Karpas-422 (cell line): ENCODE measurements around the gene NMNAT3. TPM values are rescaled to one million over a fixed set of nuclear protein-coding genes. Genes with fewer than 3 reads are reported as not detected.

Source experiments
- DNase-seq: peaks from one replicate; pipeline ENCODE4 v3.0.0-alpha.2; 2015
- H2AFZ ChIP-seq: fragments of 200-600 bp; sonication (generic); 2 replicates; pipeline ENCODE4 v1.6.1; 2014; ENCODE audit warnings: antibody characterized with exemption, low read length, mixed read lengths
- H3K27ac ChIP-seq: fragments of 200-600 bp; sonication (generic); 2 replicates; pipeline ENCODE4 v1.5.1; 2014; ENCODE audit warnings: mild to moderate bottlenecking, low read length, moderate library complexity
- H3K27me3 ChIP-seq: fragments of 200-600 bp; sonication (generic); 2 replicates; pipeline ENCODE4 v1.6.1; 2014; ENCODE audit warnings: low read length, mixed read lengths
- H3K36me3 ChIP-seq: fragments of 200-600 bp; sonication (generic); 2 replicates; pipeline ENCODE4 v1.6.1; 2014; ENCODE audit warnings: low read length, mixed read lengths; ENCODE audit not compliant: insufficient read depth
- H3K4me1 ChIP-seq: fragments of 200-600 bp; sonication (generic); 2 replicates; pipeline ENCODE4 v1.6.1; 2014; ENCODE audit warnings: mild to moderate bottlenecking, low read length, mixed read lengths
- H3K4me2 ChIP-seq: fragments of 200-600 bp; sonication (generic); 2 replicates; pipeline ENCODE4 v1.6.1; 2014; ENCODE audit warnings: low read length, low read depth, mild to moderate bottlenecking; ENCODE audit not compliant: poor library complexity, severe bottlenecking
- H3K4me3 ChIP-seq: fragments of 200-600 bp; sonication (generic); 2 replicates; pipeline ENCODE4 v1.5.1; 2014; ENCODE audit warnings: mild to moderate bottlenecking, antibody characterized with exemption, low read length, mixed read lengths
- H3K79me2 ChIP-seq: fragments of 200-600 bp; sonication (generic); 2 replicates; pipeline ENCODE4 v1.6.1; 2014; ENCODE audit warnings: mild to moderate bottlenecking, low read length, mixed read lengths
- H3K9ac ChIP-seq: fragments of 200-600 bp; sonication (generic); 2 replicates; pipeline ENCODE4 v1.6.0; 2014; ENCODE audit warnings: low read length
- H3K9me2 ChIP-seq: fragments of 200-600 bp; sonication (generic), shearing (Covaris generic); replicated peaks from 2 replicates; pipeline ENCODE4 v1.6.0; 2014; ENCODE audit warnings: mild to moderate bottlenecking, low read length, moderate library complexity; ENCODE audit not compliant: insufficient read depth
- H3K9me3 ChIP-seq: fragments of 300-700, 200-600 bp; sonication (generic); 2 replicates; pipeline ENCODE4 v1.6.1; 2014; ENCODE audit warnings: low read length, mixed read lengths
- H4K20me1 ChIP-seq: fragments of 200-600 bp; sonication (generic); 2 replicates; pipeline ENCODE4 v1.6.1; 2014; ENCODE audit warnings: mild to moderate bottlenecking, antibody characterized with exemption, low read length, low read depth; ENCODE audit not compliant: insufficient read depth
- total RNA-seq: library from RNA; depleted of rRNA; stranded (reverse); fragments of >200 nt; shearing (Covaris generic); gene quantifications from 2 replicates; pipeline ENCODE4 v1.2.3, GENCODE V29; 2014; ENCODE audit warnings: low replicate concordance

Gene NMNAT3
- total RNA-seq, 1 experiment from 2014 or later: not detected

GRCh38 chr3:139696314-139696604 lies 18.5 kb upstream of the NMNAT3 start:
- Histone ChIP-seq H3K9me2 (no peaks in the 10 kb centered on the region), H3K27ac (no peak overlapping the region), H2AFZ (no peak overlapping the region), H3K9me3 (no peaks in the 10 kb centered on the region), H4K20me1 (no peaks in the 10 kb centered on the region), H3K4me3 (no peak overlapping the region), H3K9ac (no peak overlapping the region), H3K4me2 (no peak overlapping the region), H3K27me3 (no peaks in the 10 kb centered on the region), H3K79me2 (no peaks in the 10 kb centered on the region), H3K4me1 (no peaks in the 10 kb centered on the region), H3K36me3 (no peaks in the 10 kb centered on the region)
- no peak for DNase-seq

- Histone ChIP-seq H3K4me3 (no peak overlapping the region), H3K27ac (no peak overlapping the region), H2AFZ (no peak overlapping the region), H3K4me2 (no peak overlapping the region), H3K36me3 (no peaks in the 10 kb centered on the region), H4K20me1 (no peaks in the 10 kb centered on the region), H3K4me1 (no peaks in the 10 kb centered on the region), H3K9me2 (no peaks in the 10 kb centered on the region), H3K79me2 (no peaks in the 10 kb centered on the region), H3K9ac (no peak overlapping the region), H3K27me3 (no peaks in the 10 kb centered on the region), H3K9me3 (no peaks in the 10 kb centered on the region)
- DNase-seq: no peak
Observed at GRCh38 chr3:139695426-139696313, 17.9 kb upstream of the NMNAT3 start.

- no peak for DNase-seq
- Histone ChIP-seq H3K4me2 (no peak overlapping the region), H3K9me3 (no peaks in the 10 kb centered on the region)
Observed at GRCh38 chr3:139695007-139695406, 17.2 kb upstream of the NMNAT3 start.

GRCh38 chr3:139694542-139694941 lies 16.8 kb upstream of the NMNAT3 start:
- Histone ChIP-seq H3K4me3 (no peak overlapping the region), H3K9me3 (no peaks in the 10 kb centered on the region), H4K20me1 (no peaks in the 10 kb centered on the region), H3K36me3 (no peaks in the 10 kb centered on the region), H3K4me2 (no peak overlapping the region), H3K27ac (no peak overlapping the region), H3K27me3 (no peaks in the 10 kb centered on the region), H2AFZ (no peak overlapping the region), H3K9ac (no peak overlapping the region), H3K79me2 (no peaks in the 10 kb centered on the region), H3K9me2 (no peaks in the 10 kb centered on the region), H3K4me1 (no peaks in the 10 kb centered on the region)
- DNase-seq: no peak

More at GRCh38 chr3:139695007-139695406, 17.2 kb upstream of the NMNAT3 start:
- Histone ChIP-seq H4K20me1 (no peaks in the 10 kb centered on the region), H3K27ac (no peak overlapping the region), H3K79me2 (no peaks in the 10 kb centered on the region), H3K4me1 (no peaks in the 10 kb centered on the region), H3K27me3 (no peaks in the 10 kb centered on the region), H3K9ac (no peak overlapping the region), H3K36me3 (no peaks in the 10 kb centered on the region), H3K9me2 (no peaks in the 10 kb centered on the region), H2AFZ (no peak overlapping the region), H3K4me3 (no peak overlapping the region)

- Histone ChIP-seq H3K4me2 (no peak overlapping the region), H2AFZ (no peak overlapping the region), H3K79me2 (no peaks in the 10 kb centered on the region), H3K4me1 (no peaks in the 10 kb centered on the region), H3K9ac (no peak overlapping the region), H3K27me3 (no peaks in the 10 kb centered on the region), H3K4me3 (no peak overlapping the region), H3K9me2 (no peaks in the 10 kb centered on the region), H3K36me3 (no peaks in the 10 kb centered on the region), H3K27ac (no peak overlapping the region), H3K9me3 (no peaks in the 10 kb centered on the region), H4K20me1 (no peaks in the 10 kb centered on the region)
- DNase-seq: no peak
Observed at GRCh38 chr3:139691619-139692018, 13.8 kb upstream of the NMNAT3 start.

GRCh38 chr3:139689708-139690228 lies 12.0 kb upstream of the NMNAT3 start:
- Histone ChIP-seq H3K9me3 (no peaks in the 10 kb centered on the region), H3K27ac (no peak overlapping the region), H3K9me2 (no peaks in the 10 kb centered on the region), H3K79me2 (no peaks in the 10 kb centered on the region), H3K4me3 (no peak overlapping the region), H3K4me1 (no peaks in the 10 kb centered on the region), H3K4me2 (no peak overlapping the region), H3K27me3 (no peaks in the 10 kb centered on the region), H2AFZ (no peak overlapping the region), H3K36me3 (no peaks in the 10 kb centered on the region), H3K9ac (no peak overlapping the region), H4K20me1 (no peaks in the 10 kb centered on the region)
- DNase-seq: no peak

- Histone ChIP-seq H3K36me3 (no peaks in the 10 kb centered on the region), H3K9me2 (no peaks in the 10 kb centered on the region), H3K27ac (no peak overlapping the region), H3K9me3 (no peaks in the 10 kb centered on the region), H3K4me2 (no peak overlapping the region), H3K9ac (no peak overlapping the region), H2AFZ (no peak overlapping the region), H3K4me3 (no peak overlapping the region), H4K20me1 (no peaks in the 10 kb centered on the region), H3K4me1 (no peaks in the 10 kb centered on the region), H3K27me3 (no peaks in the 10 kb centered on the region), H3K79me2 (no peaks in the 10 kb centered on the region)
- no peak for DNase-seq
Observed at GRCh38 chr3:139689122-139689521, 11.3 kb upstream of the NMNAT3 start.

- H3K9me3 ChIP-seq: no peaks in the 10 kb centered on the region
- H3K27me3 ChIP-seq: no peaks in the 10 kb centered on the region
- no peak overlapping the region for H2AFZ ChIP-seq
- H3K9me2 ChIP-seq: no peaks in the 10 kb centered on the region
- no peaks in the 10 kb centered on the region for H3K36me3 ChIP-seq
- H3K4me3 ChIP-seq: no peak overlapping the region
- DNase-seq: no peak
- H3K4me2 ChIP-seq: no peak overlapping the region
- H3K79me2 ChIP-seq: no peaks in the 10 kb centered on the region
- H3K9ac ChIP-seq: no peak overlapping the region
- no peaks in the 10 kb centered on the region for H3K4me1 ChIP-seq
- no peaks in the 10 kb centered on the region for H4K20me1 ChIP-seq
- H3K27ac ChIP-seq: no peak overlapping the region
Observed at GRCh38 chr3:139687431-139687830, 9.7 kb upstream of the NMNAT3 start.
